ENCODE data around the gene CDH22.
A peak's percentile ranks its signal among the peaks of the same experiment; 100 is the strongest.

The CDH22 gene

GRCh38 chr20:46159101-46159897 lies 149.0 kb downstream of the CDH22 start:
- Histone ChIP-seq H3K79me2 (ENCODE audit: low read length) (no peaks in the 10 kb centered on the region), H3K4me2 (ENCODE audit: low read length) (peak overlapping the region; percentile 27), H3K9ac (ENCODE audit: low read length) (no peak overlapping the region), H4K20me1 (ENCODE audit: insufficient read depth, low read length) (no peaks in the 10 kb centered on the region), H3K27ac (ENCODE audit: low read length) (no peak overlapping the region), H3K9me3 (ENCODE audit: insufficient read depth, low read length) (no peaks in the 10 kb centered on the region), H2AFZ (ENCODE audit: low read depth, low read length) (no peak overlapping the region), H3K4me1 (ENCODE audit: low read length) (peaks cover 19% of the 10 kb centered on the region), H3K36me3 (replicated peaks; ENCODE audit: low read depth, low read length) (no peaks in the 10 kb centered on the region), H3K4me3 (ENCODE audit: low read length) (no peak overlapping the region), H3K27me3 (ENCODE audit: low read depth, low read length) (peaks cover 75% of the 10 kb centered on the region)
- TF ChIP-seq CTCF (IDR thresholded peaks at IDR 0.05; ENCODE audit: low read depth, low read length) = no peak
- TF ChIP-seq EZH2phosphoT487 (IDR thresholded peaks at IDR 0.05; ENCODE audit: low read depth) = no peak

- no peak overlapping the region for H3K4me3 ChIP-seq (ENCODE audit: low read length)
- H3K4me2 ChIP-seq (ENCODE audit: low read length) = peak overlapping the region; percentile 27; the same call in 1 of the 2 replicates
- H3K9me3 ChIP-seq (ENCODE audit: insufficient read depth, low read length) = no peaks in the 10 kb centered on the region
Measured at GRCh38 chr20:46158476-46158987, 149.8 kb downstream of the CDH22 start.

GRCh38 chr20:46157625-46158024 lies 150.7 kb downstream of the CDH22 start:
- Histone ChIP-seq H3K4me1 (ENCODE audit: low read length) (peaks cover 19% of the 10 kb centered on the region), H3K9ac (ENCODE audit: low read length) (no peak overlapping the region), H3K4me2 (ENCODE audit: low read length) (no peak overlapping the region), H3K79me2 (ENCODE audit: low read length) (no peaks in the 10 kb centered on the region), H4K20me1 (ENCODE audit: insufficient read depth, low read length) (no peaks in the 10 kb centered on the region), H3K27ac (ENCODE audit: low read length) (no peak overlapping the region), H3K4me3 (ENCODE audit: low read length) (no peak overlapping the region), H2AFZ (ENCODE audit: low read depth, low read length) (no peak overlapping the region), H3K27me3 (ENCODE audit: low read depth, low read length) (peaks cover 63% of the 10 kb centered on the region), H3K36me3 (replicated peaks; ENCODE audit: low read depth, low read length) (no peaks in the 10 kb centered on the region), H3K9me3 (ENCODE audit: insufficient read depth, low read length) (no peaks in the 10 kb centered on the region)
- TF ChIP-seq CTCF (IDR thresholded peaks at IDR 0.05; ENCODE audit: low read depth, low read length) (no peak), EZH2phosphoT487 (IDR thresholded peaks at IDR 0.05; ENCODE audit: low read depth) (no peak)

More at GRCh38 chr20:46158476-46158987, 149.8 kb downstream of the CDH22 start:
- H3K27ac ChIP-seq (ENCODE audit: low read length) = no peak overlapping the region
- H3K9ac ChIP-seq (ENCODE audit: low read length) = no peak overlapping the region
- peaks cover 19% of the 10 kb centered on the region for H3K4me1 ChIP-seq (ENCODE audit: low read length)
- no peaks in the 10 kb centered on the region for H4K20me1 ChIP-seq (ENCODE audit: insufficient read depth, low read length)
- no peaks in the 10 kb centered on the region for H3K79me2 ChIP-seq (ENCODE audit: low read length)
- no peaks in the 10 kb centered on the region for H3K36me3 ChIP-seq (replicated peaks; ENCODE audit: low read depth, low read length)
- no peak overlapping the region for H2AFZ ChIP-seq (ENCODE audit: low read depth, low read length)
- no peak for TF ChIP-seq CTCF (IDR thresholded peaks at IDR 0.05; ENCODE audit: low read depth, low read length)
- no peak for TF ChIP-seq EZH2phosphoT487 (IDR thresholded peaks at IDR 0.05; ENCODE audit: low read depth)
- peaks cover 72% of the 10 kb centered on the region for H3K27me3 ChIP-seq (ENCODE audit: low read depth, low read length)

GRCh38 chr20:46157076-46157592 lies 151.2 kb downstream of the CDH22 start:
- TF ChIP-seq CTCF (IDR thresholded peaks at IDR 0.05; ENCODE audit: low read depth, low read length) = no peak
- TF ChIP-seq EZH2phosphoT487 (IDR thresholded peaks at IDR 0.05; ENCODE audit: low read depth) = no peak
- Histone ChIP-seq H4K20me1 (ENCODE audit: insufficient read depth, low read length) (no peaks in the 10 kb centered on the region), H3K27ac (ENCODE audit: low read length) (no peak overlapping the region), H3K4me3 (ENCODE audit: low read length) (no peak overlapping the region), H3K36me3 (replicated peaks; ENCODE audit: low read depth, low read length) (no peaks in the 10 kb centered on the region), H3K79me2 (ENCODE audit: low read length) (no peaks in the 10 kb centered on the region), H3K4me2 (ENCODE audit: low read length) (no peak overlapping the region), H2AFZ (ENCODE audit: low read depth, low read length) (no peak overlapping the region), H3K9ac (ENCODE audit: low read length) (no peak overlapping the region), H3K4me1 (ENCODE audit: low read length) (peaks cover 19% of the 10 kb centered on the region), H3K9me3 (ENCODE audit: insufficient read depth, low read length) (no peaks in the 10 kb centered on the region), H3K27me3 (ENCODE audit: low read depth, low read length) (peaks cover 58% of the 10 kb centered on the region)
